ENCODE results near the gene FUBP3. TPM values are rescaled to one million over a fixed set of nuclear protein-coding genes. Genes with fewer than 3 reads are reported as not detected.
A peak's percentile ranks its signal among the peaks of the same experiment; 100 is the strongest.

Gene FUBP3
- total RNA-seq, 1 experiment from 2014 or later: 78.6 TPM

- H3K4me3 Mint-ChIP-seq: no peak overlapping the region; a peak in 1 of 5 replicates
- peaks cover 4% of the 10 kb centered on the region; the same call in 1 of the 2 replicates for H3K4me1 ChIP-seq (ENCODE audit: insufficient read depth, low read length)
- H3K4me2 ChIP-seq (ENCODE audit: insufficient read depth, insufficient read length, low read length): no peak overlapping the region
- H3K56ac ChIP-seq (ENCODE audit: insufficient read length, low read depth, low read length): no peak overlapping the region
- H2BK20ac ChIP-seq (ENCODE audit: low read depth, low read length, poor library complexity, severe bottlenecking): no peak overlapping the region
- no peaks in the 10 kb centered on the region; the same call in 1 of the 2 replicates for H3K27me3 Mint-ChIP-seq (ENCODE audit: low read depth)
- H3K27me3 ChIP-seq (ENCODE audit: insufficient read depth, low read length): no peaks in the 10 kb centered on the region
- TF ChIP-seq CTCF (conservative IDR thresholded peaks at IDR 0.05): no peak
- H3K36me3 Mint-ChIP-seq (ENCODE audit: insufficient read depth in 1 of 3, low read depth in 3 of 3): peaks cover 44 to 78% (median 75%) of the 10 kb centered on the region in 3 experiments; a peak in 6 of 7 replicates
- H3K27ac ChIP-seq (ENCODE audit: insufficient read length, low read depth, low read length): no peak overlapping the region
- H2BK15ac ChIP-seq (ENCODE audit: low read depth, low read length): no peak overlapping the region
- H3K9me3 Mint-ChIP-seq: no peaks in the 10 kb centered on the region; a peak in 1 of 5 replicates
- no peak overlapping the region for H3K18ac ChIP-seq (ENCODE audit: insufficient read length, low read depth, low read length)
- H4K20me1 ChIP-seq (ENCODE audit: control insufficient read depth, insufficient read depth, insufficient read length): no peaks in the 10 kb centered on the region
- H3K23me2 ChIP-seq (ENCODE audit: insufficient read length, low read depth, low read length, poor library complexity, severe bottlenecking): no peaks in the 10 kb centered on the region
- peaks cover 30 to 41% of the 10 kb centered on the region in 2 experiments for H3K4me1 Mint-ChIP-seq
- no peaks in the 10 kb centered on the region for H3K79me2 ChIP-seq (ENCODE audit: insufficient read depth, low read length)
- peak overlapping the region; percentile 43 to 90 (median 82); a peak in 5 of 7 replicates for H3K27ac Mint-ChIP-seq
- H4K8ac ChIP-seq (replicated peaks; ENCODE audit: insufficient read length, low read depth, low read length): no peak overlapping the region
- no peak overlapping the region for H4K91ac ChIP-seq (ENCODE audit: insufficient read length, low read depth, low read length)
- DNase-seq: no peak
- no CpG with 5 or more reads among the region's 23 CpGs for WGBS (ENCODE audit: extremely low coverage, insufficient read length, low lambda C conversion rate)
- H3K23ac ChIP-seq (ENCODE audit: insufficient read length, low read depth, low read length): no peak overlapping the region
- H3K14ac ChIP-seq (ENCODE audit: insufficient read depth, low read length): no peak overlapping the region
- no peak overlapping the region for H2BK5ac ChIP-seq (ENCODE audit: insufficient read length, low read length)
- H4K5ac ChIP-seq (ENCODE audit: insufficient read length, low read depth, low read length): no peak overlapping the region
- no peak overlapping the region for H3T11ph ChIP-seq (ENCODE audit: low read length)
- H3K79me1 ChIP-seq (ENCODE audit: insufficient read depth, low read depth, low read length, poor library complexity, severe bottlenecking): no peaks in the 10 kb centered on the region
- no peak overlapping the region for H3K9ac ChIP-seq (ENCODE audit: extremely low read depth, insufficient read length, low read length)
- no peak overlapping the region for H3K4ac ChIP-seq (ENCODE audit: low read depth, low read length)
- no peaks in the 10 kb centered on the region for H3K9me3 ChIP-seq (ENCODE audit: control insufficient read depth, low read depth, low read length)
- no peak overlapping the region for H2BK12ac ChIP-seq (ENCODE audit: insufficient read length, low read depth, low read length)
- no peak overlapping the region for H2AK5ac ChIP-seq (ENCODE audit: insufficient read length, low read length)
- no peak overlapping the region for H2BK120ac ChIP-seq (ENCODE audit: low read depth, low read length, poor library complexity, severe bottlenecking)
- H2AFZ ChIP-seq (ENCODE audit: low read length): no peak overlapping the region
Observed at GRCh38 chr9:130627896-130628792, 48.8 kb downstream of the FUBP3 start.

Data from H9 (cell line).